COR-L47 (cell line): Measurements from ENCODE around the gene NSD2.

ENCODE experiments used
- DNase-seq: peaks from one replicate; lab custom pipeline; 2025; lab: John Stamatoyannopoulos, UW

NSD2 gene

DNA sequence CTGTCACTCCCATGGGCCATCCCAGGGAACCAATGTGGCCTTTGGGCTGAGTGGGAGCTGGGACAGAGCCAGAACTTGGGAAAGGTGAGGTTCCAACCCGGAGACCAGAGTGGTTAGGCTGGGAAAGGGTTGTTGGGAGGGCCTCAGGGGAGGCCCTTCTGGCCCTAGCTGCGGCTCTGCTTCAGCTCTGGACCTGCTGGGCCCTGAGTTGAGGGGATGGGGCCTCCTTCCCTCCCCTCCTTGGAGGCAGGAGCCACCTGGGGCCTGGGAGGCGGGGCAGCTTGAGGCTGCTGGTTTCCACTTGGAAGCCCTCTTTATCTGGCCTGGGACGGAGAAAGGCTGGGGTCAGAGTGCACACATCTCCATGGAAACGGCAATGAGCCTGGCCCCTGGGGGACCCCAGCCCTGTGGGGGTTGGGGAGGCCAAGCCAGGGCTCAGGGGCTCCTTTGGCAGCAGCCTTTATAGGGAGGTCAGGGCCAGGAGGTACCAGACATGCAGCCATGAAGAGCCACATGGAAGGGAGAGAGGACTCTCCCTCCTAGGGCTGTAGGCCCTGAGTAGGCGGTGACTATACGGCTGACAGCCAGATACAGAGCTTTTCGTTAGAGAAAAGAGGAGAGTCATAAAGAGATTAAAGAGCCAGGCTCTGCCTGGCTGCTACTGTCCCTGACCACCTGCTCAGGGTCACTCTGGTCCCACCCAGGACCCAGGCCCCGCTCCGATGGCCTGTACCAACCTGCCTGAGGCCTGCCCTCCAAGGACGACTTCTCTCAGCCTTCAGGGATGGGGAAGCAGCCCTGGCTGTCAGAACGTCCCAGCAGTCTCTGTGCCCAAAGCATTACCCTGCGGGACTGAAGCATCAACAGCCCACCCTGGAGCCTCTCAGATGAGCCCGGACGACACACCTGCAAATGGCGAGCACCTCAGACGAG is 6.9 kb upstream of the NSD2 start:
- no peak for DNase-seq

DNA sequence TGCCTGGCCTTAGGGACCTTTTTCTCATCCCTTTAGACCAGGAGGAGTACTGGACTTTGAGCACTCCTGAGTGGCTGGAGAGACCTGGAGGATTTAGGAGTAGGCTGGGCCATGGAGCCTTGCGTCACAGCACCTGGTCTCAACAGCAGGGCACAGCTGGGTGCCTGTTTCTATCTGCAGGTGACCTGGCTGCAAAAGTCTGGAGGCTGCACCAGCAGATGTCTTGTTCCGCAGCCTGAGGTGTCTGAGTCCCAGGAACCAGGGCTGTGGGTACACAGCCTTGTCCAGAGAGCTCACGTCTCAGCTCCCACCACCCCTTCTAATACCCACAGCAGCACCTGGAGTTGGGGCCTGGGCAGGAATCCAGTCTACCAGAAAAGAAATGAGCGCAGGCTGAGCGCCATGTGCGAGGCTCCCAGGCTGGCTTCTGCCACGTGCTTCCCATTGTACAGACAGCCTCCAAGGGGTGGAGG is 5.0 kb upstream of the NSD2 start:
- peak; percentile 68 for DNase-seq

DNA sequence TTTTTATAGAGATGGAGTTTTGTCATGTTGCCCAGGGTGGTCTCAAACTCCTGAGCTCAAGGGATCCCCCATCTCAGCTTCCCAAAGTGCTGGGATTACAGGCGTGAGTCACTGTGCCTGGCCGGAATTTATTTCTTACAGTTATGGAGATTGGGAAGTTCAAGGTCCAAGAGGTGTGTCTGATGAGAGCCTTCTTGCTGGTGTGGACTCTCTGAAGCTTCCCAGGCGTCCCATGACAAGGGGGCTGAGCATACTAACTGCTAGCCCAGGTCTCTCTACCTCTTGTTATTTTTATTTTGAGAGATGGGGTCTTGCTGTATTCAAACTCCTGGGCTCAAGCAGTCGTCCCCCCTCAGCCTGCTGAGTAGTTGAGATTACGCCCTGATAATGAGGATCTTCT is 2.9 kb upstream of the NSD2 start:
- DNase-seq = no peak

DNA sequence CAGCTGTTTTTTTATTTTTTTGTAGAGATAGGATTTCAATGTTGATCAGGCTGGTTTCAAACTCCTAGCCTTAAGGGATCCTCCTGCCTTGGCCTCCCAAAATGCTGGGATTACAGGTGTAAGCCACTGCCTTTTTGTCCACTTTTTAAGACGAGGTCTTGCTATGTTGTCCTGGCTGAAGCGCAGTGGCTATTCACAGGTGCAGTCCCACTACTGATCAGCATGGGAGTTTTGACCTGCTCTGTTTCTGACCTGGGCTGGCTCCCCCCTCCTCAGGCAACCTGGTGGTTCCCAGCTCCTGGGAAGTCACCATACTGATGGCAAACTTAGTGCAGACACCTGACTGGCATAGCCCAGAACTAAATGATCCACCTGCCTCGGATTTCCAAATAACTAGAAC is 2.3 kb upstream of the NSD2 start:
- DNase-seq = no peak

DNA sequence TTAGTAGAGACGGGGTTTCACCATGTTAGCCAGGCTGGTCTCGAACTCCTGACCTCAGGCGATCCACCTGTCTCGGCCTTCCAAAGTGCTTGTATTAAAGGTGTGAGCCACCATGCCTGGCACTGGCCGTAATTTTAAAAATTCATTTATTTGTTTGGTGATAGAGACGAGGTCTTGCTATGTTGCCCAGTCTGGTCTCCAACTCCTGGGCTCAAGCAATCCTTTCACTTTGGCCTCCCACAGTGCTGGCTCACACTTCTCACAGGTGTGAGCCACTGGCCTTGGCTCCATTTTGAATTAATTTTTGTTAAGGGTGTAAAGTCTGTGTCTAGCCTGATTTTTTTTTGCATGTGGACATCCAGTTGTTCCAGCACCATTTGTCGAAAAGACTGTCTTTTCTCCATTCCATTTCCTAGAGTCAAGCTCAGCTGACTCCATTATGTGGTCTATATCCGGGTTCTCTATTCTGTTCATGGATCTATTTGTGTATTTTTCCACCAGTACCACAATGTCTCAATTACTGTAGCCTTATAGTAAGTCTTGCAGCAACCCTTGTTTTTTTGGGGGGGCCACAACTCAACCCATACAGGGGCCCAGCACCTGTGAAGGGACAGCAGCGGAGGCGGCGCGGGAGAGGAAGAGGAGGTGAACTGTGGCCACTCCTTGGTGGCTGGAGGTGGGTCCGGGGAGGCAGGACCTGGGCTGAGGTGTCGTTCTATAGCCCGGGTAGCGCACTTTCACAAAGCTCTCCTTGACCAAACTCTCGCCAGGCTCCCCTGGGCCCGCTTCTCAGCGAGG is 1.5 kb upstream of the NSD2 start:
- DNase-seq = no peak

DNA sequence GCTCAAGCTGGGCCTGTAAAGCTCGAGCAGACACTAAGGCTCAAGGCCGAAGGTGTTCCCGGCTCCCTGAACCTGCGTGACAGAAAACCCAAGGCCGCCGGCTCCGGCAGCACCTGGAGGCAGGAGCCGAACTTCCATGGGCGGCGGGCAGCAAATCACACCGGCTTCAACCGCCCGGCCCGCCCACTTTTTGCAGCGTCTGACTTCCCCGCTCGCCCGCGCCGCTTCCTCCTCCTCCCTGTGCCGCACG is 940 bp upstream of the NSD2 start:
- peak; percentile 90 for DNase-seq

DNA sequence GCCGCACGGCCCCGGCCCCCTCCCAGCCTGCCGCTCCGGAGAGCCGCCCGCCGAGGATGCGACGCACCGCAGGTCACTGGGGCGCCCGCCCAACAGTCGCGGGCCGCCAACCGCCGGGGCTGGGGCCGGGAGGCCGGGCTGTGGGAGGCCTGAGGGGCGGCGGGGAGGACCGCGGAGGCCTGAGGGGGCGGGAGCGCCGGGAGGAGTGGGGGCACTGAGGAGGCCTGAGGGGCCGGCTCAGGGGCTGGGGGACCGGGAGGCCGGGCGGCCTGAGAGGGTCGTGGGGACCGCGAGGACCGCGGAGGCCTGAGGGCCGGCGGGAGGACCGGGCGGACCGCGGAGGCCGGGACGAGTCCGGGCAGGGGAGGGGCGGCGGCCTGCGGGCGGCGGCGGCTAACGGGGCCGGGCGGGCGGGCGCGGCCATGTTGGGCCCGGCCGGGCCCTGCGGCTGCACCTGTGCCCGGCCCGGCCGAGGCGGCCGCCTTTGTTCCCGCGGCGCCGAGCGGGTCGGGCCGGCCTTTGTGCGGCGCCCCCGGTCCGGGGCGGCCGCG is 353 bp downstream of the NSD2 start:
- no peak for DNase-seq

DNA sequence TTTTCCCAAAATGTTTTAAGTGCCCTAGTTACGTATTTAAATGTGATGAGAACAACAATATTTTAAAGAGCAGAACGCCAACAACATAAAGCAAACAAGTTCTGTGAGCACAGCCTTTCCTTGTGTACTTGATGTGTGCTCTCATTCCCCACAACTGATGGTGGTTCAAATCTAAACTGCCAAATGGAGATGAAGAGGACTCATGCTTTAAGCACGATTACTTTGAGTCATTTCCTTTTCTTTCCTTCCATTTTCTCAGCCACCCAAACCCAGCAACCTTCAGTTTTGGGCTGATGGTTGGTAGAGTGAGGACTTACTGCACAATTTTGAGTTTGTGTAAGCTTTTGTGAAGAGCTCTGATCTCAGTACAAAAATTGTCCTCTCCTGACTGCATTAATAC is 1.7 kb downstream of the NSD2 start:
- no peak for DNase-seq

DNA sequence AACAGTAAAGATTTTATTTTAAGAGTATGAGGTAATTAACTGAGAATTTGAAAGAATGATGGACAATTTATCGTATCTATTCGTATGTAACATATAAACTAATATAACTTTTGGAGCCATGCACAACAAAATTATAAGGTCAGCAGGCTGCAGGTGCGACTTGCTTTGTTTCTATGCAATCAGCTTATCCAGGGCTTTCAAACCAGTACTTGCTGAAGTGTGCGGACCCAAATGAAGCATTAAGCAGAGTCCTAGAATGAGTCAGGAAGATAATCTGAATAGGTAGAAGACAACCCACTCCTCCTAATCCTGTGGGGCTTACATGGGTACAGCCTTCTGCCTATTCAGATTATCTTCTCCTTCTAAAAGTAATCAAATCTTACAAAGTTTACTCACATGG is 2.1 kb downstream of the NSD2 start:
- no peak for DNase-seq

DNA sequence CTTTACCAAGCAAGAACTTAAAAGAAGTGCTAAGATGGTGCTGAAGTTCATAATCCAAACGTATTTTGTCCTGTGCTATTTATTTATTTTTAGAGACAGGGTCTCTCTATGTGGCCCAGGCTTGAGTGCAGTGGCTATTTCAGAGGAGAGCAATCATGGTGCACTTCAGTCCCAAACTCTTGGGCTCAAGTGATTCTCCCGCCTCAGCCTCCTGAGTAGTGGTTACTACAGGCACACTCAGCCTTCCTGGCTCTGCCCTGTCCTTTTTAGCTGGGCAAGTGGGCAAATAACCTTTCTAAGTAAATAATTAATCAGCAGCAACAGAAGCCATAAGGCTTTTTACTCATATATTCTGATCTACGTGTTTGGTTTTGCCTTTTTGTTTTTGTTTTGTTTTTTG is 2.6 kb downstream of the NSD2 start:
- no peak for DNase-seq

DNA sequence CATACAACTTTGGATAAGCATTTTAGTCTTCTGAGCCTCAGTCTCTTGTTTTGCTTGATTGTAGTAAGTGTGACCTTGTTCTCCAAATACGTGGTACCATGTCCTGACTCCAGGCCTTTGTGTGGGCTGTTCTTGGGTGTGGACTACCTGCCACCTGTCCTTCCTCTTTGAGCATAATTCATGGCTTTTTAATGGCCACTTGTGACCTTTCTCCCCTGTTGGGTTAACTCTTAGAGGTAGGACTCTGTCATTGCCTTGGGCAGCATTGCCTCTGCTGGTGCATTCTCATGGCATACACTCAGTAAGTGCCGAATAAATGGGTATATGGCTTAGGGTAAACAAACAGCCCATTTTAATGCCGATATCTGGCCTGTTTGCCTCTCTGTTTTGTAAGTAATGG is 3.0 kb downstream of the NSD2 start:
- DNase-seq = no peak

DNA sequence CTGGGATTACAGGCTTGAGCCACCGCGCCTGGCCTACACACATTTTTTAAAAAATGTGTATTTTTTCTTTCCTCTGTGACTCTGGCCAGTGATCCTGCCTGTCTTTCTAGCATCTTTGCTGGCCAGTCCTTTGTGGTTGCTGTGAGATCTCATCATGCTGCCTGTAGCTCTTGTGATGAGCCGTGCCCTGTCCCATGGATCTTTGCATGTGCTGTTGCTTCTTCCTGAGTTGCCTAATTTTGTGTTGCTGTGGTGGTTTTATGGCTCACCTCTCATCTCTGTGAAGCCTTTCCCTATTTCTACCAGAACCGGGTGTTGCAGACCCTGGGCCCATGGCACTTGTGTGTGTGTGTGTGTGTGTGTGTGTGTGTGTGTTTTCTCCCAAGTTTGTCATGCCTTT is 8.3 kb downstream of the NSD2 start:
- no peak for DNase-seq

DNA sequence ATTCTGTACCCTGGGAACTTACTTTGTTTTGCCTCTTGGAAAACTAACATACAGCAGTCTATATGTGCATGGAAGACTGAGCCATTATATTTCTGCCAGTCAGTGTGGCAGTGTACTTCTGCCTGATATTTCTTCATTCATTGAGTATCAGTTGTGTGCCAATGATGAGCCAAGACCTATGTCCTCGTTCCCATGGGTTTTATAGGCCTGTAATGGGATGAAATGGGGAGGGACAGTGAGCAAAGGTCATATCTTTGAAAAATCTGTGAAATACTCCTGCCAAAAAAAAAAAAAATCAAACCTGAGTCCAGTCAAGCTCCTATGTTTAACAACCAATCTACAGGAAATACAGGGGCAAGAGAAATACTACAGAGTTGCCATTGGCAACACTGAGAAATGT is 9.1 kb downstream of the NSD2 start:
- DNase-seq = no peak

DNA sequence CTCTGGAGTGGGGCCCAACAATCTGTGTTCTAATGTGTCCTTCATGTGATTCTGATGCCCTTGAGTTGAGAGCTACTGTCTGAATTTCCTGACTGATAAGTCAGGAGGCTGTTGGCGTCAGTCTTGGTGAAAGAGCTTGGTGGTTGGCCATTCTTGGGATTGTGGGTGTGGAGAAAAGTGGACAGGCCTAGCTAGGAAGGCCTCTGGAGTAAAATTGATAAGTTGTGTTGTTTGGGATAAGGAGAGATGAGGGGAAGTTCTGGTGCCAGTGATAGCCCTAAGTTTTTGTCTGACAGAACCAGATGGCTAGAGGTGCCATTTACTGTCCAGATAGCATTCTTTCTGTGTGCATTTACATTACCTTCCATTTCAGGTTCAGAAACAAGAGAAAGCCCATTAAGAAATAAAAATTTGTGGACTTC is 11.7 kb downstream of the NSD2 start:
- DNase-seq = no peak

DNA sequence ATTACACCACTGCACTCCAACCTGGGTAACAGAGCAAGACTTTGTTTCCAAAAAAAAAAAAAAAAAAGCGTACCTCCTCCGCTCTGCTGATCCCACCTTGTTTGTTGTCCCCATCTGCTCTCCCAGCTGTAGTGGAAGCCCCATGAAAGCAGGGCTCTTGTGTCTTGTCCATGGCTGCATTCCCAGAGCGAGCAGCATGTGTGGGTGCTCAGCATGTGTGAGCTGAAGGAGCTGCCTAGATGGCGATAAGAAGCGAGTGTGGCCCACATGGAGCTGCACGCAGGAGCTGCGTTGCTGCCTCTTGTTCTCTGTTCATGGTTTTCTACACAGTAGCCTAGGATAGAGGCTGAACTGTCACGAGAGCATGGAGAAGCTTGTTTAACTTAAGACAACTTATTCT is 12.4 kb downstream of the NSD2 start:
- DNase-seq = no peak

DNA sequence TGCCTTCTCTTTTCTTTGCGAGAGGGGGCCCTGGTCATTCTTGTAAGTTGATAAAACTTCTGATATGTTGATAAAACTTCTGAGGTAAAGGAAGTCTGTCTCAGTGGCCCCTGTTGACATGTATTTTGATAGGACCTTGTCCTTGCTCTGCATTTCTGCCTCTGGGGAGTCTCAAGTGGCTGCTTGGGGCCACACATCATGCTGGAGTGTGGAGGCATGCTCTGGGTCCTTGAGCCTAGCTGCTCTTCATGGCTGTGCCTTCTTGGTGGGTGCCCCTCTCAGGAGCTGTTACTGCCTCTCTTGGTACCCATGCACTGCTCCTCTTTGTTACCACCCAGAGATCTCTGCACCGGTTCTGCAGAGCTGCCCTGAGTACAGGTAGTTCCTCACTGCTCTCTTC is 14.2 kb downstream of the NSD2 start:
- no peak for DNase-seq

DNA sequence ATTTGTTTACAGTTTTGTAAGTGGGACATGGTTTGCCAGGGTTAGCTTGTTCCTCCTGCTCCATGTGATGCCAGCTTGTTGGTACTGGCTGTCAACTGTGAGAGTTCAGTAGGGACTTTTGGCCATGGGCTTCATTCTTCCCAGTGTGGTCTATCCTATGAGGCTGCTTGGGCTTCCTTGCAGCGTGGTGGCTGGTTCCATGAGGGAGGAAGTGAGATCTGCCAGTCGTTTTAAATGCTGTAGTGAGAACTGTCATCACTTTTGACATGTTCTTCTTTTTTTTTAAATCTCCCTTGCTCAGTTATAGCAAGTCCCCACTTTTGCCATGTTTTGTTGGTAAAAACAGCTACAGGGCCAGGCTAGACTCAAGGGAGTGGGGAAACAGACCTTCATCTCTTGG is 15.9 kb downstream of the NSD2 start:
- no peak for DNase-seq

DNA sequence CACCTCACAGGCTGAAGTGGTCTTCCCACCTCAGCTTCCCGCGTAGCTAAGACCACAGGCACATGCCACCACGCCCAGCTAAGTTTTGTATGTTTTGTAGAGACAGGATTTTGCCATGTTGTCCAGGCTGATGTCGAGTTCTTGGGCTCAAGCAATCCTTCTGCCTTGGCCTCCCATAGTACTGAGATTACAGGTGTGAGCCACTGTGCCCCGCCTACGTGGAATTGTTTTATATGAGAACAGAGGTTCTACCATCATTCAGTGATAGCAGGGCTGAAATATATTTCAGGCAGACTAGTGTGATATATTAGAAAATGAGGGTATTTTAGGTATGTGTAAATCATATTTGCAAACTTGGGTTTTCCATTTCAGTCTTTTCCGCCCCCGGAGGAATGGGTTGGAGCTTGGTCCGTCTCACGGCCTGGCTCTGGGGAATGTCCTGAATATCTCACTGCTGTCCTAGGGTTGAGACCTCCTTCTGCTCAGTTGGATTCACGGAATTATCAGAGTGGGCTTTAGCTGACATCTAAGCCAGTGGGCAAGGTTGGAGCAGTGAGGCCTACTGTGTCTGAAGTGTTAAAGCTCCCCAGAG is 19.9 kb downstream of the NSD2 start:
- no peak for DNase-seq

DNA sequence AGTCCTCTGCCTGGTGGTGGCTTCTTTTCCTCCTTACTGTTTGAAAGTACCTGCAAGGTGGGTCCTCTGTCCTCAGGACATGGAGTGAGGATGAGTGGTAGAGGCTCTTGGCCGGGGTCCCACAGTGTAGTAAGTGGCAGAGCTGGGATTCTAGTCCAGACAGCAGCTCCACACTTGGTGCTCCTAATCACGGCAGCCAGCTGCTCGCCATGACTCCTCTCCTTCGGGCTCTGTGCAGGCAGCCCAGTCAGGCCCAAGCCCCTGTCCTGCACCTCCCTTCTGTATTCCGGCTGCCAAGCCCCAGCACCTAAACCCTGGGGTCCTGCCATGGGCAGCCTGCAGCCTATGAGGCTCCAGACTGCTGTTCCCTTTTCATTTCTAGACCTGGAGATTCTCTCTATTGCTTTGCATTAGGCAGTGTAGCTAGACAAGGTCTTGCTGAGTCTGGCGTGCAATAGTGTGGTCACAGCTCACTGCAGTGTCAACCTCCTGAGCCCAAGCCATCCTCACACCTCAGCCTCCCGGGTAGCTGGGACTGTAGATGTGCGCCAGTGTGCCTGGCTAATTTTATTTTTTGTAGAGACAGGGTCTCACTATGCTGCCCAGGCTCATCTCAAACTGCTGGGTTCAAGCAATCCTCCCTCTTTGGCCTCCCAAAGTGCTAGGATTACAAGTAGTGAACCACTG is 24.9 kb downstream of the NSD2 start:
- no peak for DNase-seq

DNA sequence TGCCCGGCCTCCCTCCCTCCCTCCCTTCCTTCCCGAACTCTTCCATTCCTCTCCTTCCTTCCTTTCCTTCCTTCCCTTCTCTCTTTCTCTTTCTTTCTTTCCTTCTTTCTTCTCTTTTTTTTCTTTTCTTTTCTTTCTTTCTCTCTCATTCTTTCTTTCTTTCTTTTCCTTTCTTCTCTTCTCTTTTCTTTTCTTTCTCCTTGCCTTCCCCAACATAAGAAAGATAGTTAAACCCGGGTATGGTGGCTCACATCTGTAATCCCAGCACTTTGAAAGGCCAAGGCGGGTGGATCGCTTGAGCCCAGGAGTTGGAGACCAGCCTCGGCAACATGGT is 25.4 kb downstream of the NSD2 start:
- no peak for DNase-seq

DNA sequence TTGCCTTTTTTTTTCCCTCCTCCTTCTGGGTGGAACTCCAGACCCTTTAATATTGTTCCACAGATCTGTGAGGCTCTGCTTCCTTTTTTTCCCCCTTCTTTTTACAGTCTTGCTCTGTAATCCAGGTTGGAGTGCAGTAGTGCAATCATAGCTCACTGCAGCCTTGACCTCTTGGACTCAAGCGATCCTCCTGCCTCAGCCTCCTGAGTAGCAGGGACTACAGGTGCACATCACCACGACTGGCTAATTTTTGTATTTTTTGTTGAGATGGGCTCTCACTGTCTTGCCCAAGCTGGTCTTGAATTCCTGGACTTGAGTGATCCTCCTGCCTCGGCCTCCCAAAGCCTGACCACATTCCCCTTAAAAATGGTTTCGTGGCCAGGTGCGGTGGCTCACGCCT is 26.8 kb downstream of the NSD2 start:
- no peak for DNase-seq

DNA sequence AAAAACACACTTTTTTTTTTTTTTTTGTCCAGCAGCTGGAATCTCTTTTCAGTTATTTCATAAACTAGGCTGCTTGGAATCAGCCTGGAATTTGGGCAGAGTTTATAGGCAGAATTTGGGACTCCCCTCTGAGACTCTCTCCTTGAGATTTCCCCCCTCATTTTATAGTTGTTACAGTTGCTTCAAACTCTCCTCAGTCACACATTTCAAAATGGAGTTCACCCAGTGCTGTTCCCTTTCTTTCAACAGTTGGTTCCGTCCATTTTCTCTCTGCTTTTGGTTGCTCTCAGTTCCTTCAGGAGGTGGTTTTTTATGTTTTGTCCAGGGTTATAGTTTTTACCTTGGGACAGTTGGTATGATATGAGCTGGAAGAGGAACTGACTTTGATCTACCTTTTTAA is 27.5 kb downstream of the NSD2 start:
- no peak for DNase-seq
